ENCODE results near the gene STXBP6.
"Not testable (repeated sequence)": the region's sequence is repeated elsewhere in the genome, so short reads cannot be mapped to it uniquely, and the experiment has no call there.

STXBP6 gene

DNA sequence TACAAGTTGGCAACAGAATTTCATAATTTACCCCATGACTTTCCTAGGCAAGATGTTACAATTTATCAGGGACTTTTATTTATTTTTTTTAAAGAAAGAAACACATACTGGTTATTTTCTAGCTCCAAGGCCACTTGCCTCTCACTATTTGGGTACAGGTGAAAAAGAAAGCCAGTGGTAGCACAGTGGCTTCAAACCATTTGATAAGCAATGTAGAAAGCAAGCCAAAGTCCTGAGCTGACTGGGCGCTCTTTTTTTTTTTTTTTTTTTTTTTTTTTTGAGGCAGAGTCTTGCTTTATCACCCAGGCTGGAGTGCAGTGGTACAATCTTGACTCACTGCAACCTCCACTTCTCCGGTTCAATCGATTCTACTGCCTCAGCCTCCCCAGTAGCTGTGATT, 73.3 kb downstream of the STXBP6 start:
- Histone ChIP-seq H3K4me1 (ENCODE audit: control insufficient read depth, insufficient read depth, low read length) (no peaks in the 10 kb centered on the region), H3K9me3 (ENCODE audit: control insufficient read depth, insufficient read depth, low read length) (no peaks in the 10 kb centered on the region), H3K4me3 (ENCODE audit: low read depth, low read length) (no peak overlapping the region), H3K9ac (ENCODE audit: low read depth, low read length) (no peak overlapping the region), H3K36me3 (ENCODE audit: control insufficient read depth, insufficient read depth, low read length) (no peaks in the 10 kb centered on the region), H3K27me3 (ENCODE audit: control insufficient read depth, insufficient read depth, low read length) (no peaks in the 10 kb centered on the region)

DNA sequence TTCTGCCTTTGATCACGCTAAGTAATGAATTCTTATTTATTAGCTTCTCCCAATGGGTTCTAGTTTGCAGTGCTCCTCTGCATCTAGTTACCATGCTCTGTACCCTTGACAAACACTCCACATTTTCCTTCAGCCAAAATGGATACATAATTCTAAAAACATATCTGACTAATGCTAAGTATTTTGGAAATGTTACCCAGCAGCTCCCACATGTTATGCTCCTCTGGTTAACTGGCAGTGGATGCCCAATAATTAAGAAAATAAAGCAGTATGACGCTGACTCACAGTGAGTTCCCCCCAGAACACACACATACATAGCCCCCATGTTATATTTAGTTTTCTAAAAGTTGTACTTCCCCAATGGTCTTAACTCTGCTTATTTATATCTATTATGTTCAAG, 74.6 kb downstream of the STXBP6 start:
- H3K4me3 ChIP-seq (ENCODE audit: low read depth, low read length): no peak overlapping the region
- no peaks in the 10 kb centered on the region for H3K4me1 ChIP-seq (ENCODE audit: control insufficient read depth, insufficient read depth, low read length)
- no peaks in the 10 kb centered on the region for H3K36me3 ChIP-seq (ENCODE audit: control insufficient read depth, insufficient read depth, low read length)
- no peaks in the 10 kb centered on the region for H3K9me3 ChIP-seq (ENCODE audit: control insufficient read depth, insufficient read depth, low read length)
- no peak overlapping the region for H3K9ac ChIP-seq (ENCODE audit: low read depth, low read length)
- H3K27me3 ChIP-seq (ENCODE audit: control insufficient read depth, insufficient read depth, low read length): no peaks in the 10 kb centered on the region

DNA sequence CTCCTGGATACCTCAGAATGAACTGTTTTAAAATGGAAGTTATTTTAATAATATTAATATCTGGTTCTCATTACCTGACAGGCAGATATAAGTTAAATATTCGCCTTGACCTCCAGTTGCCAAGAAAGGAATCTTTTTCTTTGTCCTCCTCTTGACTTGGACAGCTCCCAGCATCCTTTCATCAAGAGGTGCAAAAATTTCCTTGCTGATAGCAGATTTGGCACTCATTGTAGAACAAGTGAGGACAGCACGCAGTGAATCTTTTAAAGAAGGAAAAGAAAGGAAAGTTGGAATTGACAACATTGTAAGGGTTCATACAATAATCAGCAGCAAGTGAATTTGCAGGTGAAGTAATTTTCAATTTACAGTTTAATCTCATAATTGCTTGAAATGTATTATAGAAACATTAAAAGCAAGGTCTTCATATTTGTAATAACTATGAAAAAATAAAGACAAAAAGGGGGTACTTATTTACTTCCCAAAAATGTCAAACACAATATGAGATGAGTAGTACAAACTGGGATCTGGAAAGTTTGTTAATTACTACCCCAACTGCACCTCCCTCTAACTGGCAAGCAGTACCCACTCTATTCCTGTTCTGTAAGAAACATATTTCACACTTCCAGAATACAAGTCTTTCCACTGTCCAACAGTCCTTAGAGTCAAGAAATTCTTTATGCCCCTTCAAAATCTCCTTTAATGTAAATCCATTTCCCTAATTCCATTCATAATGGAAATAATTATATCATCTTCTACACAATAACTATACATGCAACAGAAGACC, 75.2 kb downstream of the STXBP6 start:
- Histone ChIP-seq H3K27me3 (ENCODE audit: control insufficient read depth, insufficient read depth, low read length) (no peaks in the 10 kb centered on the region), H3K4me3 (ENCODE audit: low read depth, low read length) (no peak overlapping the region), H3K9ac (ENCODE audit: low read depth, low read length) (no peak overlapping the region), H3K9me3 (ENCODE audit: control insufficient read depth, insufficient read depth, low read length) (no peaks in the 10 kb centered on the region), H3K4me1 (ENCODE audit: control insufficient read depth, insufficient read depth, low read length) (no peaks in the 10 kb centered on the region), H3K36me3 (ENCODE audit: control insufficient read depth, insufficient read depth, low read length) (no peaks in the 10 kb centered on the region)

DNA sequence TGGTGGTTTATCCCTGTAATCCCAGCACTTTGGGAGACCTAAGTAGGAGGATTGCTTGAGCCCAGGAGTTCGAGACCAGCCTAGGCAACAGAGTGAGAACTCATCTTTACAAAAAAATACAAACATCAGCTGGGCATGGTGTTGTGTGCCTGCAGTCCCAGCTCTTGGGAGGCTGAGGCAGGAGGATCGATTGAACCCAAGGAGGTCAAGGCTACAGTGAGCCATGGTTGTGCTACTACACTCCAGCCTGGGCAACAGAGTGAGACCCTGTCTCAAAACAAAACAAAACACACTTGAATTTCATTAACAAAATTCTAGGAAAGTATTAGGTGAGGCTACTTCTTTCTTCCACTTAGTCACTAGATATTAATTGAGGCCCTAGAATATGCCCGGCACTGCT, 77.1 kb downstream of the STXBP6 start:
- H3K36me3 ChIP-seq (ENCODE audit: control insufficient read depth, insufficient read depth, low read length): no peaks in the 10 kb centered on the region
- H3K4me3 ChIP-seq (ENCODE audit: low read depth, low read length): no peak overlapping the region
- H3K27me3 ChIP-seq (ENCODE audit: control insufficient read depth, insufficient read depth, low read length): no peaks in the 10 kb centered on the region
- H3K9ac ChIP-seq (ENCODE audit: low read depth, low read length): no peak overlapping the region
- no peaks in the 10 kb centered on the region for H3K9me3 ChIP-seq (ENCODE audit: control insufficient read depth, insufficient read depth, low read length)
- H3K4me1 ChIP-seq (ENCODE audit: control insufficient read depth, insufficient read depth, low read length): no peaks in the 10 kb centered on the region

DNA sequence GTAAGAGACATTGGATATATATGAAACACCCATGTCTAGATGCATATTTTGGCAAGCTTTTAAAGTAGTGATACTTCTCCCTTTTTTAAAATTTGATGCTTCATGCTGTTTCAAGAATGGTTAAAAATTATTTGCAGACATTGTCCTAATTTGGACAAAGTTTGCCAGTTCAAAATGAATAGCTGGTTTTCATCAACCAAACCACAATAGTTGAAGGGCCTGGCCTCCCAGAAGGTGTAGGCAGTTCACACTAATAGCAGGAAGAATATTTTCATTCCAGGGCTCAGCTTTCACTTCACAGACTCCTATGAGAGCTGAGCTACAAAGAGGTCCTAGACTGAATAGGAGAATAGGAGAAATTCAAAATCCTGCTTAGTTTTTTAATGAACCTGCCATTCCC, 78.7 kb downstream of the STXBP6 start:
- Histone ChIP-seq H3K36me3 (ENCODE audit: control insufficient read depth, insufficient read depth, low read length) (no peaks in the 10 kb centered on the region), H3K4me3 (ENCODE audit: low read depth, low read length) (no peak overlapping the region), H3K9me3 (ENCODE audit: control insufficient read depth, insufficient read depth, low read length) (no peaks in the 10 kb centered on the region), H3K27me3 (ENCODE audit: control insufficient read depth, insufficient read depth, low read length) (no peaks in the 10 kb centered on the region), H3K9ac (ENCODE audit: low read depth, low read length) (no peak overlapping the region), H3K4me1 (ENCODE audit: control insufficient read depth, insufficient read depth, low read length) (no peaks in the 10 kb centered on the region)

DNA sequence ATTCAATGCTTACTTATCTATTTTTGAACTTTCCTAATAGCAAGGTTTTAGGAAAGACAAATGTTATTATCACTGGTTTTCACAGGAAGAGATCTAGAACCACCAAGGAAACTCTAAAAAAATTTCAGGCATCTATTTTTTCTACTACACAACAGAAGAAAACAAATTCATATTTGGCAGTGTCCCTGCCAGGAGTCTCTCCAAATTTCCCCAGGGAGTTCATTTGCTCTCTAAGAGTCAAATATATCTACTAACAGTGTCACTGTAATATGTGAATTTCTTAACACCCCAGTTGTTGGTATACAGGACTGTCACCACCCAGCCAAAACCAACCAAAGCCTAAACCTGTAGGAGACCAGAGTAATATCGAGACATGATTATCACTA, 83.4 kb downstream of the STXBP6 start:
- no peaks in the 10 kb centered on the region for H3K36me3 ChIP-seq (ENCODE audit: control insufficient read depth, insufficient read depth, low read length)
- no peak overlapping the region for H3K9ac ChIP-seq (ENCODE audit: low read depth, low read length)
- no peak overlapping the region for H3K4me3 ChIP-seq (ENCODE audit: low read depth, low read length)
- H3K4me1 ChIP-seq (ENCODE audit: control insufficient read depth, insufficient read depth, low read length): no peaks in the 10 kb centered on the region
- no peaks in the 10 kb centered on the region for H3K9me3 ChIP-seq (ENCODE audit: control insufficient read depth, insufficient read depth, low read length)
- H3K27me3 ChIP-seq (ENCODE audit: control insufficient read depth, insufficient read depth, low read length): no peaks in the 10 kb centered on the region

DNA sequence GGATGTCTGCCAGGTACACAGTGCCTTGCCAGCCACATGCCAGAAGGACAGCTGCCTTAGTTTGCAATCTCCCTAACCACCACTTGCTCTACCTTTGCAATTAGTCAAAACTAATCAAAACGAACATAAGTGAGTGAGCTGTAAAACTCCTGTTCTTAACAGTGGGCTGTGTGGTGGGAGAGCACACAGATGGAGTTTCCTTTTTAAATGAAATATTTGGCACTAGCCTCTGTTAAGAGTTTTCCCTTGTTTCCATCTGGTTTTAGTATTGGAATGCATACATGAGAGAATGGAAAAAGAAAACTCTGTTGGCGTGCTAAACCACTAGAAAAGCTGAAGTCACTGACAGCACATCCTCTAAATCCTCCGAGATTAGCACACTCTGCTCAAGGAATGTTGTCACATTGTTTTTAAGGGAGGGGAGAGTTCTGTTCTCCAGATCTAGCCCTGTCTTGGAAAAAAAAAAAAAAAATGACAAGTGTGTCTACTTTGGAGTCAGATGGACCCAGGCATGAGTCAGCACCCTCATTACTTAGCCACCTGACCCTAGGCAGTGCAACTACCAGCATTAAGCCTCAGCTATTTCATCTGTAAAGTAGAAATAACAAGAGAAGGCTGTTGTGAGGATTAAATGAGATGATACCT, 83.9 kb downstream of the STXBP6 start:
- Histone ChIP-seq H3K4me3 (ENCODE audit: low read depth, low read length) (no peak overlapping the region), H3K9me3 (ENCODE audit: control insufficient read depth, insufficient read depth, low read length) (no peaks in the 10 kb centered on the region), H3K27me3 (ENCODE audit: control insufficient read depth, insufficient read depth, low read length) (no peaks in the 10 kb centered on the region), H3K4me1 (ENCODE audit: control insufficient read depth, insufficient read depth, low read length) (no peaks in the 10 kb centered on the region), H3K9ac (ENCODE audit: low read depth, low read length) (no peak overlapping the region), H3K36me3 (ENCODE audit: control insufficient read depth, insufficient read depth, low read length) (no peaks in the 10 kb centered on the region)

DNA sequence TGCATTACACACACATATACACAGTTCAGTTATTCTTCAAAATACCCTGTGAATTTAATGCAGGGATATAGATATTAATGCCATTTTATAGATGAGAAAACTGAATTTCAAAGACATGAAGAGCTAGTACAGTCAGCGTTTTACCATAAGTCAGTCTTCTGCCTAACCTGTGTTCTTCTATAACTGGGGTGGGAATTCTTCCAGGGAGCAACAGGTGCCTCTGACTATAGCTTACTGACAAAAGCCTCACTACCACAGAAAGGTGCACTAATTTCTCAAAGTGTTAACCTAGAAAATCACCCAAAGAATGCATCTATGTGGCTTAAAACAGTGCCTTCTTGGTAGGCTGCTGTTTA, 84.4 kb downstream of the STXBP6 start:
- no peaks in the 10 kb centered on the region for H3K27me3 ChIP-seq (ENCODE audit: control insufficient read depth, insufficient read depth, low read length)
- no peaks in the 10 kb centered on the region for H3K4me1 ChIP-seq (ENCODE audit: control insufficient read depth, insufficient read depth, low read length)
- H3K9me3 ChIP-seq (ENCODE audit: control insufficient read depth, insufficient read depth, low read length): no peaks in the 10 kb centered on the region
- no peak overlapping the region for H3K9ac ChIP-seq (ENCODE audit: low read depth, low read length)
- no peaks in the 10 kb centered on the region for H3K36me3 ChIP-seq (ENCODE audit: control insufficient read depth, insufficient read depth, low read length)
- no peak overlapping the region for H3K4me3 ChIP-seq (ENCODE audit: low read depth, low read length)

DNA sequence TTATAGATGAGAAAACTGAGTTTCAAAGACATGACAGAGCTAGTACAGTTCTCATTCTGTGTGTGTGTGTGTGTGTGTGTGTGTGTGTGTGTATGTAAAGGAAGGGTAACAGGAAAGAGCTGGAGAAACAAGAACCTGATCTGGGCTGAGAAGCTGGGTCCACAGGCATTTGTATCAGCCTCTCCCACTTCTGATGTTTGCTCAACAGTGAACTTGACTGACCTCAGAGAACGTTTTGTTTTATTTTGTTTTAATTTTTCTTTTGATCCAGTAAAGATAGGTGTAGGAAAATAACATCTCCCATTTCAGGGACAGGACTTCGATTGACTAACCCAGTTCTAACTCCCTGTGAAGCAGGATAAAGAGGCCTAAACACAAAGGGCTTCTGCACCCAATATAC, 85.4 kb downstream of the STXBP6 start:
- peaks cover 3% of the 10 kb centered on the region for H3K4me1 ChIP-seq (ENCODE audit: control insufficient read depth, insufficient read depth, low read length)
- no peaks in the 10 kb centered on the region for H3K36me3 ChIP-seq (ENCODE audit: control insufficient read depth, insufficient read depth, low read length)
- H3K9me3 ChIP-seq (ENCODE audit: control insufficient read depth, insufficient read depth, low read length): no peaks in the 10 kb centered on the region
- H3K9ac ChIP-seq (ENCODE audit: low read depth, low read length): no peak overlapping the region
- H3K27me3 ChIP-seq (ENCODE audit: control insufficient read depth, insufficient read depth, low read length): peaks cover 1% of the 10 kb centered on the region
- H3K4me3 ChIP-seq (ENCODE audit: low read depth, low read length): no peak overlapping the region

DNA sequence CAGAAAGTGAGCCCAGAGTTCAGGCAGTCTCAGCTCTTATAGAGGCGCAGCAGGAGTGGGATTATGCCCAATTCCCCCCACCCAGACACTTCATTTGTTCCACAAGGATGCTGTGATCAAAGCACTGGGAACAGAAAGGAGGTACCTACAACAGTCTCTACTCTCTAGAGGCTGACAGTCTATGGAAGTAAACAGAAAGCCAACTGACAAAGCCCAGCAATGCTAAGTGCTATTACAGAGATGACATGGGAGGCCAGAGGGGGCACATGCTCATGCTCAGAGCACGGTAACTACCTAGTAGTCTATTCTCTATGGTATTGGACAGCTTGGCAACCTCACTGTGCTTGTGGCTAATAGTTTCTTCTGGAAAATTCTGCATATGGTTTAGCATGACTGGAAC, 85.9 kb downstream of the STXBP6 start:
- Histone ChIP-seq H3K4me1 (ENCODE audit: control insufficient read depth, insufficient read depth, low read length) (peaks cover 8% of the 10 kb centered on the region), H3K9ac (ENCODE audit: low read depth, low read length) (no peak overlapping the region), H3K9me3 (ENCODE audit: control insufficient read depth, insufficient read depth, low read length) (no peaks in the 10 kb centered on the region), H3K36me3 (ENCODE audit: control insufficient read depth, insufficient read depth, low read length) (no peaks in the 10 kb centered on the region), H3K27me3 (ENCODE audit: control insufficient read depth, insufficient read depth, low read length) (peaks cover 3% of the 10 kb centered on the region), H3K4me3 (ENCODE audit: low read depth, low read length) (no peak overlapping the region)

DNA sequence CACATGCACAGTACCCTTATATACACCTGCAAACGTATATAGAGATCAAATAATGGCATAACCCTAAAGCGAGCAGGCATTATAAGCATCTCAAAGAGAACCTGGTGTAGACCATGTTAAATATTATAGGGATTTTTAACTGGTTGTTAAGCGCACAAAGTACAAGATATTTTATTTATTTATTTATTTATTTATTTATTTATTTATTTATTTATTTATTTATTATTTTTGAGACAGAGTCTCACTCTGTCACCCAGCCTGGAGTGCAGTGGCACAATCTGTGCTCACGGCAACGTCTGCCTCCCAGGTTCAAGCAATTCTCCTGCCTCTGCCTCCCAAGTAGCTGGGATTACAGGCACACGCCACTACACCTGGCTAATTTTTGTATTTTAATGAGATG, 87.8 kb downstream of the STXBP6 start:
- not testable (repeated sequence) for H3K4me3 ChIP-seq (ENCODE audit: low read depth, low read length); H3K9ac ChIP-seq (ENCODE audit: low read depth, low read length); H3K27me3 ChIP-seq (ENCODE audit: control insufficient read depth, insufficient read depth, low read length); H3K36me3 ChIP-seq (ENCODE audit: control insufficient read depth, insufficient read depth, low read length); H3K9me3 ChIP-seq (ENCODE audit: control insufficient read depth, insufficient read depth, low read length)
- peaks cover 17% of the 10 kb centered on the region for H3K4me1 ChIP-seq (ENCODE audit: control insufficient read depth, insufficient read depth, low read length)

DNA sequence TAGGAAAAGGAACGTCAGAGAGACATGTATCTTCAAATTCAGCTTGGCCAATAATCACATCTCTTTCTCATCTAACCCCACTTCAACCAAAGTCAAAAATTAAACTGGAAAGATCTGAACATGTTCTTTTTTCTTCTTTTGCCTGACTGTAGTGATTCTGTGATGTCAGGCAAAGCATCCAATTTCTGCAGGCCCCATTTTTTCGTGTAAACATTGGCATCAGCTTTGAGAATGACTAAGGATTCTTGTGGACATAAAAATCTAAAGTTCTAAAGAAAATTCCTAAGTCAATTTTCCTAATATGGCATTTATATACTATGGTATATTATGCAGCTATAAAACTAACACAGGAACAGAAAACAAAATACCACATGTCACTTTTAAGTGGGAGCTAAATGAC, 89.1 kb downstream of the STXBP6 start:
- H3K9me3 ChIP-seq (ENCODE audit: control insufficient read depth, insufficient read depth, low read length): no peaks in the 10 kb centered on the region
- peaks cover 19% of the 10 kb centered on the region for H3K4me1 ChIP-seq (ENCODE audit: control insufficient read depth, insufficient read depth, low read length)
- H3K36me3 ChIP-seq (ENCODE audit: control insufficient read depth, insufficient read depth, low read length): no peaks in the 10 kb centered on the region
- no peak overlapping the region for H3K9ac ChIP-seq (ENCODE audit: low read depth, low read length)
- H3K27me3 ChIP-seq (ENCODE audit: control insufficient read depth, insufficient read depth, low read length): peaks cover 3% of the 10 kb centered on the region
- no peak overlapping the region for H3K4me3 ChIP-seq (ENCODE audit: low read depth, low read length)

Measured in iPS-15b (cell line).